GM12878 (cell line): ENCODE results near the gene HCK. TPM values are rescaled to one million over a fixed set of nuclear protein-coding genes. Genes with fewer than 3 reads are reported as not detected.

Source experiments
- ATAC-seq: fragments of 200-7000 bp; cut with Tn5 transposase; 3 replicates; pipeline ENCODE4 v1.9.1; 2020; ENCODE audit warnings: mild to moderate bottlenecking, moderate library complexity
- BruUV-seq: library from RNA; stranded (reverse); fragments of 400-500 nt; replicated peaks from 2 replicates; lab custom pipeline; 2021; lab: Mats Ljungman, UMichigan
- CTCF ChIA-PET: fragments of 300-600 bp; sonication (Branson Sonifier 250); formaldehyde crosslinking; extraction: SDS; loops from one replicate; lab custom pipeline; 2021; ENCODE audit warnings: inconsistent platforms; lab: Yijun Ruan, JAX
- POLR2A ChIA-PET: fragments of 350-600 bp; formaldehyde crosslinking; extraction: SDS; loops from one replicate; lab custom pipeline; 2021; ENCODE audit warnings: inconsistent platforms; lab: Charles Lee
- RAD21 ChIA-PET: fragments of 300-600 bp; sonication (Branson Sonifier 250); formaldehyde crosslinking; loops from one replicate; lab custom pipeline; 2023; ENCODE audit warnings: antibody characterized with exemption; ENCODE audit not compliant: unreplicated experiment; lab: Charles Lee
- SMC1A ChIA-PET: fragments of 300-600 bp; sonication (Branson Sonifier 250); formaldehyde crosslinking; loops from one replicate; lab custom pipeline; 2023; ENCODE audit not compliant: unreplicated experiment, uncharacterized antibody; lab: Charles Lee
- DNase-seq: peaks from one replicate; pipeline ENCODE4 v3.0.0-alpha.2; 2011; ENCODE audit warnings: low read depth, low spot score
- FAIRE-seq: peaks from 3 replicates; lab custom pipeline; 2011; peaks lifted over from hg19 to GRCh38; lab: Jason Lieb, UNC
- H2AFZ ChIP-seq: 2 replicates; pipeline ENCODE4 v1.6.0; 2011; ENCODE audit warnings: low read depth, low read length, control low read depth; ENCODE audit not compliant: control insufficient read depth
- H3K27ac ChIP-seq: 2 replicates; pipeline ENCODE4 v1.5.1; 2011; ENCODE audit warnings: control low read depth; ENCODE audit not compliant: control insufficient read depth, insufficient read depth
- H3K27me3 ChIP-seq, 2 experiments: replicated peaks in 1 of 2; 2 replicates each; pipeline versions ENCODE4 v1.6.0 to v1.6.1; 2011; ENCODE audit warnings: low read length in 1 of 2; ENCODE audit not compliant: control insufficient read depth in 2 of 2, insufficient read depth in 2 of 2
- H3K36me3 ChIP-seq, 2 experiments: 2 replicates each; pipeline ENCODE4 v1.5.1; 2011; ENCODE audit warnings: low read length in 1 of 2; ENCODE audit not compliant: control insufficient read depth in 2 of 2, insufficient read depth in 2 of 2
- H3K4me1 ChIP-seq: 2 replicates; pipeline ENCODE4 v1.6.1; 2011; ENCODE audit warnings: mild to moderate bottlenecking, low read length, moderate library complexity, mixed read lengths; ENCODE audit not compliant: control insufficient read depth, insufficient read depth
- H3K4me2 ChIP-seq: 2 replicates; pipeline ENCODE4 v1.6.0; 2011; ENCODE audit warnings: control low read depth; ENCODE audit not compliant: control insufficient read depth, insufficient read depth
- H3K4me3 ChIP-seq: fragments of 200-600 bp; sonication (generic); 2 replicates; pipeline ENCODE4 v1.5.1; 2016
- H3K79me2 ChIP-seq: 2 replicates; pipeline ENCODE4 v1.6.0; 2011; ENCODE audit warnings: low read length; ENCODE audit not compliant: control insufficient read depth, insufficient read depth
- H3K9ac ChIP-seq: 2 replicates; pipeline ENCODE4 v1.8.0; 2011; ENCODE audit warnings: low read length, control low read depth, mixed read lengths; ENCODE audit not compliant: control insufficient read depth, insufficient read depth
- H3K9me3 ChIP-seq: replicated peaks from 3 replicates; pipeline ENCODE4 v1.5.1; 2011; ENCODE audit warnings: mild to moderate bottlenecking, low read length; ENCODE audit not compliant: control insufficient read depth, insufficient read depth
- H4K20me1 ChIP-seq: 2 replicates; pipeline ENCODE4 v1.6.0; 2011; ENCODE audit not compliant: control insufficient read depth, insufficient read depth
- HDAC2 ChIP-seq: fragments of 200-600 bp; sonication (generic); IDR thresholded peaks from 2 replicates; pipeline ENCODE4 v1.6.1; 2017
- HDGF ChIP-seq: fragments of 450-650 bp; IDR thresholded peaks from 2 replicates; pipeline ENCODE4 v1.6.1; 2016; ENCODE audit warnings: antibody characterized with exemption
- IRF4 ChIP-seq: IDR thresholded peaks from 2 replicates; pipeline ENCODE4 v1.6.1; 2011; ENCODE audit warnings: low read depth, low read length
- MYB ChIP-seq: fragments of 150-350 bp; IDR thresholded peaks from 2 replicates; pipeline ENCODE4 v1.6.1; 2014; ENCODE audit warnings: mild to moderate bottlenecking, low read depth, low read length, borderline replicate concordance
- NBN ChIP-seq: fragments of 450-650 bp; IDR thresholded peaks from 2 replicates; pipeline ENCODE4 v1.6.1; 2016
- PAX5 ChIP-seq: IDR thresholded peaks from 2 replicates; pipeline ENCODE4 v1.6.1; 2011; ENCODE audit warnings: low read depth, low read length, borderline replicate concordance
- RCOR1 ChIP-seq: conservative IDR thresholded peaks from 2 replicates; pipeline ENCODE4 v1.6.1; 2012; ENCODE audit warnings: low read depth, low read length, improper control_type of control experiment
- SMARCA5 ChIP-seq: fragments of 450-650 bp; IDR thresholded peaks from 2 replicates; pipeline ENCODE4 v1.6.1; 2017; ENCODE audit warnings: mild to moderate bottlenecking
- SPI1 ChIP-seq: IDR thresholded peaks from 2 replicates; pipeline ENCODE4 v1.6.1; 2011; ENCODE audit warnings: low read depth, mild to moderate bottlenecking, low read length, moderate library complexity, borderline replicate concordance; ENCODE audit not compliant: insufficient read depth
- TCF7 ChIP-seq: IDR thresholded peaks from 2 replicates; pipeline ENCODE4 v1.6.1; 2014; ENCODE audit warnings: antibody characterized with exemption, borderline replicate concordance
- ZNF24 ChIP-seq: fragments of 450-650 bp; IDR thresholded peaks from 2 replicates; pipeline ENCODE4 v1.6.1; 2017; ENCODE audit warnings: antibody characterized with exemption, mild to moderate bottlenecking
- in situ Hi-C: fragments of 300-500 bp; cut with MboI; formaldehyde crosslinking; loops from 9 replicates; pipeline ENCODE4 v1.14.3; 2018; ENCODE audit warnings: mixed read lengths
- intact Hi-C: fragments of 100-400 bp; cut with micrococcal nuclease; formaldehyde crosslinking; loops from one replicate; pipeline ENCODE4 v1.14.2; 2022; ENCODE audit not compliant: unreplicated experiment
- polyA plus RNA-seq, 11 experiments: library from polyadenylated mRNA; depleted of rRNA in 4 of 11; unstranded in 6 of 11; stranded (reverse) in 5 of 11; fragments of >200 nt; fragmentation: Nextera tagmentation in 4 of 11; fragmentation: Illumina TruSeq in 1 of 11; extraction: Ambion mirVana in 4 of 11; extraction: Trizol in 1 of 11; gene quantifications; 1 replicate in 1 of 11; 2 replicates in 10 of 11; pipeline versions ENCODE4 v1.2.1 to v1.2.3, GENCODE V29; 2011 to 2016; ENCODE audit warnings: inconsistent platforms in 2 of 11, missing spikeins in 2 of 11, low read depth in 1 of 11
- total RNA-seq, 4 experiments: library from RNA; depleted of rRNA in 3 of 4; stranded (reverse); fragments of >200 nt in 3 of 4; fragmentation: Illumina TruSeq in 1 of 4; extraction: Trizol in 1 of 4; gene quantifications; 2 replicates each; pipeline versions ENCODE4 v1.2.1 to v1.2.3, GENCODE V29; 2013 to 2021
- TF ChIP-seq, protein P1 (sequence below): fragments of 450-650 bp; IDR thresholded peaks from 2 replicates; pipeline ENCODE4 v1.6.1; 2017; ENCODE audit warnings: low read depth, mild to moderate bottlenecking, moderate library complexity
- TF ChIP-seq, protein P2 (sequence below): fragments of 150-350 bp; IDR thresholded peaks from 2 replicates; pipeline ENCODE4 v1.6.1; 2016; ENCODE audit warnings: low read depth, low read length
- TF ChIP-seq, protein P3 (sequence below): fragments of 450-650 bp; IDR thresholded peaks from 2 replicates; pipeline ENCODE4 v1.6.1; 2016; ENCODE audit warnings: mild to moderate bottlenecking, moderate library complexity, borderline replicate concordance

The HCK gene
- total and polyA plus RNA-seq, 10 of the 15 experiments (the other 5 are each of a cell fraction or from before 2014, with no cell fraction given) = 1.3 to 30.3 (median 18.5) TPM

DNA sequence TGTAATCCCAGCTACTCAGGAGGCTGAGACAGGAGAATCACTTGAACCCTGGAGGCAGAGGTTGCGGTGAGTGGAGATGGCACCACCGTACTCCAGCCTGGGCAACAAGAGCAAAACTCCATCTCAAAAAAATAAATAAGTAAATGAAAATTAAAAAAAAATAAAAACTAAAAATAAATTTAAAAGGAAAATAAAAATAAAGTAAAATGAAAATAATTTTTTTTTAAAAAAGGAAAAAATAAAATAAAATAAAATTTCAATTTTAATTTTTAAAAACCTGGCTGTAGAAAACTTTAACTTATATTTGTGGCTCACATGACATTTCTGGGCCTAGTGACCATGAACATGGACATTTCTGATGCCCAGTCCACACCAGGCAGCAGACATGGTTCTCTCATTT lies 16.1 kb downstream of the HCK start (continued):
- TF ChIP-seq, protein P1, sequence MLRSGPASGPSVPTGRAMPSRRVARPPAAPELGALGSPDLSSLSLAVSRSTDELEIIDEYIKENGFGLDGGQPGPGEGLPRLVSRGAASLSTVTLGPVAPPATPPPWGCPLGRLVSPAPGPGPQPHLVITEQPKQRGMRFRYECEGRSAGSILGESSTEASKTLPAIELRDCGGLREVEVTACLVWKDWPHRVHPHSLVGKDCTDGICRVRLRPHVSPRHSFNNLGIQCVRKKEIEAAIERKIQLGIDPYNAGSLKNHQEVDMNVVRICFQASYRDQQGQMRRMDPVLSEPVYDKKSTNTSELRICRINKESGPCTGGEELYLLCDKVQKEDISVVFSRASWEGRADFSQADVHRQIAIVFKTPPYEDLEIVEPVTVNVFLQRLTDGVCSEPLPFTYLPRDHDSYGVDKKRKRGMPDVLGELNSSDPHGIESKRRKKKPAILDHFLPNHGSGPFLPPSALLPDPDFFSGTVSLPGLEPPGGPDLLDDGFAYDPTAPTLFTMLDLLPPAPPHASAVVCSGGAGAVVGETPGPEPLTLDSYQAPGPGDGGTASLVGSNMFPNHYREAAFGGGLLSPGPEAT = no peak
- TF ChIP-seq TCF7 (no peak), NBN (no peak), RCOR1 (no peak), HDGF (no peak), MYB (no peak)
- TF ChIP-seq, protein P2, sequence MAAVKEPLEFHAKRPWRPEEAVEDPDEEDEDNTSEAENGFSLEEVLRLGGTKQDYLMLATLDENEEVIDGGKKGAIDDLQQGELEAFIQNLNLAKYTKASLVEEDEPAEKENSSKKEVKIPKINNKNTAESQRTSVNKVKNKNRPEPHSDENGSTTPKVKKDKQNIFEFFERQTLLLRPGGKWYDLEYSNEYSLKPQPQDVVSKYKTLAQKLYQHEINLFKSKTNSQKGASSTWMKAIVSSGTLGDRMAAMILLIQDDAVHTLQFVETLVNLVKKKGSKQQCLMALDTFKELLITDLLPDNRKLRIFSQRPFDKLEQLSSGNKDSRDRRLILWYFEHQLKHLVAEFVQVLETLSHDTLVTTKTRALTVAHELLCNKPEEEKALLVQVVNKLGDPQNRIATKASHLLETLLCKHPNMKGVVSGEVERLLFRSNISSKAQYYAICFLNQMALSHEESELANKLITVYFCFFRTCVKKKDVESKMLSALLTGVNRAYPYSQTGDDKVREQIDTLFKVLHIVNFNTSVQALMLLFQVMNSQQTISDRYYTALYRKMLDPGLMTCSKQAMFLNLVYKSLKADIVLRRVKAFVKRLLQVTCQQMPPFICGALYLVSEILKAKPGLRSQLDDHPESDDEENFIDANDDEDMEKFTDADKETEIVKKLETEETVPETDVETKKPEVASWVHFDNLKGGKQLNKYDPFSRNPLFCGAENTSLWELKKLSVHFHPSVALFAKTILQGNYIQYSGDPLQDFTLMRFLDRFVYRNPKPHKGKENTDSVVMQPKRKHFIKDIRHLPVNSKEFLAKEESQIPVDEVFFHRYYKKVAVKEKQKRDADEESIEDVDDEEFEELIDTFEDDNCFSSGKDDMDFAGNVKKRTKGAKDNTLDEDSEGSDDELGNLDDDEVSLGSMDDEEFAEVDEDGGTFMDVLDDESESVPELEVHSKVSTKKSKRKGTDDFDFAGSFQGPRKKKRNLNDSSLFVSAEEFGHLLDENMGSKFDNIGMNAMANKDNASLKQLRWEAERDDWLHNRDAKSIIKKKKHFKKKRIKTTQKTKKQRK = no peak

DNA sequence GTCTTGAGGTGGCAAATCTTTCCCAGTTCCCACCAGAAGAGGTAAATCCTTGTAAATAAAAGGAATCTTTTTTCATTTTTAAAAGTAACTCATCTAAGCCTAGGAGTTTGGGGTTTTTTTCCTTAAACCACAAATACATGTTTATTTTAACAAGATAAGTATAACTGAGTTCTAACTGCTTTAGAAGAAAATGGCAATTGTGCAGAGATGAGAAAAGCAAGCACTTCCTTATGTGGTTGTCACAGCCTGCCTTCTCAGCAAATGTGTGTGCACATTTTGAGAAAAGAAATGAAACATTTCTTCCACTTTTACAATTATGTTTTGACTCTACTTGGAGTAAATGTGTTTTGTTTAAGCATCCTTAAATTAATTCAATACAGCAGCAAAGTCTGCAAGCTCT lies 17.7 kb downstream of the HCK start:
- ChIA-PET RAD21 (interaction anchor here (1.7 kb wide), 1 partner anchor 35 kb away, joined by 6 read pairs; no protein-coding TSS in a partner anchor), SMC1A (interaction anchor here (0.7 to 8.7 kb wide), 3 partner anchors 10 to 19 kb away, joined by 3 to 83 read pairs (median 6); no protein-coding TSS in a partner anchor)

More for the DNA sequence above, 17.7 kb downstream of the HCK start:
- in situ Hi-C loops = no loop called here
- Histone ChIP-seq H3K4me3 (no peak overlapping the region), H4K20me1 (no peaks in the 10 kb centered on the region), H3K27me3 (no peaks in the 10 kb centered on the region), H3K4me2 (no peak overlapping the region), H3K9ac (no peak overlapping the region), H3K36me3 (no peaks in the 10 kb centered on the region), H3K79me2 (no peaks in the 10 kb centered on the region), H2AFZ (no peak overlapping the region; the same call in 1 of the 2 replicates), H3K4me1 (peaks cover 36% of the 10 kb centered on the region), H3K9me3 (no peaks in the 10 kb centered on the region), H3K27ac (0 out of 2 replicates have a peak overlapping the region, but pooled peaks have one; percentile 9)
- ChIA-PET CTCF (interaction anchor here (1.2 to 1.3 kb wide), 2 partner anchors 9 to 22 kb away, joined by 3 to 6 read pairs; no protein-coding TSS in a partner anchor), POLR2A (interaction anchor here (0.6 to 1.1 kb wide), 2 partner anchors 18 to 19 kb away, joined by 3 to 4 read pairs; no protein-coding TSS in a partner anchor)
- intact Hi-C loops = no loop called here
- TF ChIP-seq ZNF24 (no peak), PAX5 (no peak), SMARCA5 (no peak), HDAC2 (no peak), NBN (no peak), SPI1 (no peak), IRF4 (no peak)
- TF ChIP-seq, protein P3, sequence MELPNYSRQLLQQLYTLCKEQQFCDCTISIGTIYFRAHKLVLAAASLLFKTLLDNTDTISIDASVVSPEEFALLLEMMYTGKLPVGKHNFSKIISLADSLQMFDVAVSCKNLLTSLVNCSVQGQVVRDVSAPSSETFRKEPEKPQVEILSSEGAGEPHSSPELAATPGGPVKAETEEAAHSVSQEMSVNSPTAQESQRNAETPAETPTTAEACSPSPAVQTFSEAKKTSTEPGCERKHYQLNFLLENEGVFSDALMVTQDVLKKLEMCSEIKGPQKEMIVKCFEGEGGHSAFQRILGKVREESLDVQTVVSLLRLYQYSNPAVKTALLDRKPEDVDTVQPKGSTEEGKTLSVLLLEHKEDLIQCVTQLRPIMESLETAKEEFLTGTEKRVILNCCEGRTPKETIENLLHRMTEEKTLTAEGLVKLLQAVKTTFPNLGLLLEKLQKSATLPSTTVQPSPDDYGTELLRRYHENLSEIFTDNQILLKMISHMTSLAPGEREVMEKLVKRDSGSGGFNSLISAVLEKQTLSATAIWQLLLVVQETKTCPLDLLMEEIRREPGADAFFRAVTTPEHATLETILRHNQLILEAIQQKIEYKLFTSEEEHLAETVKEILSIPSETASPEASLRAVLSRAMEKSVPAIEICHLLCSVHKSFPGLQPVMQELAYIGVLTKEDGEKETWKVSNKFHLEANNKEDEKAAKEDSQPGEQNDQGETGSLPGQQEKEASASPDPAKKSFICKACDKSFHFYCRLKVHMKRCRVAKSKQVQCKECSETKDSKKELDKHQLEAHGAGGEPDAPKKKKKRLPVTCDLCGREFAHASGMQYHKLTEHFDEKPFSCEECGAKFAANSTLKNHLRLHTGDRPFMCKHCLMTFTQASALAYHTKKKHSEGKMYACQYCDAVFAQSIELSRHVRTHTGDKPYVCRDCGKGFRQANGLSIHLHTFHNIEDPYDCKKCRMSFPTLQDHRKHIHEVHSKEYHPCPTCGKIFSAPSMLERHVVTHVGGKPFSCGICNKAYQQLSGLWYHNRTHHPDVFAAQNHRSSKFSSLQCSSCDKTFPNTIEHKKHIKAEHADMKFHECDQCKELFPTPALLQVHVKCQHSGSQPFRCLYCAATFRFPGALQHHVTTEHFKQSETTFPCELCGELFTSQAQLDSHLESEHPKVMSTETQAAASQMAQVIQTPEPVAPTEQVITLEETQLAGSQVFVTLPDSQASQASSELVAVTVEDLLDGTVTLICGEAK = no peak
- ATAC-seq (no peak), FAIRE-seq (no peak), DNase-seq (no peak)
- no TSS peak for BruUV-seq
